ENCODE data around the gene ZNF44. TPM values are rescaled to one million over a fixed set of nuclear protein-coding genes. Genes with fewer than 3 reads are reported as not detected.

Gene ZNF44
- total RNA-seq, 1 experiment from 2014 or later = 2.2 TPM

Other genes starting within 250 kb of the ZNF44 start
- 0.37 and 0.77 TPM in 2 replicates for gene ZNF878, start 241.9 kb downstream of the ZNF44 start, total RNA-seq (2014; rRNA removed; shearing (Covaris generic))
- gene ZNF844, start 230.2 kb downstream of the ZNF44 start, total RNA-seq (2014; rRNA removed; shearing (Covaris generic)) = 2.7 and 5.2 TPM in 2 replicates
- gene ZNF20, start 154.5 kb downstream of the ZNF44 start, total RNA-seq (2014; rRNA removed; shearing (Covaris generic)) = 5.4 and 5.9 TPM in 2 replicates
- 1.6 and 1.9 TPM in 2 replicates for gene ZNF625, start 138.1 kb downstream of the ZNF44 start, total RNA-seq (2014; rRNA removed; shearing (Covaris generic))
- gene ZNF136, start 131.8 kb downstream of the ZNF44 start, total RNA-seq (2014; rRNA removed; shearing (Covaris generic)) = 3.2 and 4.5 TPM in 2 replicates
- gene ZNF563, start 38.8 kb upstream of the ZNF44 start, total RNA-seq (2014; rRNA removed; shearing (Covaris generic)) = 1.3 and 1.6 TPM in 2 replicates
- gene ZNF442, start 70.8 kb upstream of the ZNF44 start, total RNA-seq (2014; rRNA removed; shearing (Covaris generic)) = 0.27 and 0.58 TPM in 2 replicates
- gene ZNF799, start 106.4 kb upstream of the ZNF44 start, total RNA-seq (2014; rRNA removed; shearing (Covaris generic)) = 2.6 and 4.0 TPM in 2 replicates
- gene ZNF443, start 146.1 kb upstream of the ZNF44 start, total RNA-seq (2014; rRNA removed; shearing (Covaris generic)) = 1.1 and 2.0 TPM in 2 replicates
- 1.6 and 2.2 TPM in 2 replicates for gene ZNF709, start 189.9 kb upstream of the ZNF44 start, total RNA-seq (2014; rRNA removed; shearing (Covaris generic))

Data from SK-MEL-5 (cell line).